Limb (tissue), 2 donors: ENCODE measurements around the gene GSTM3.
"Not testable (repeated sequence)": the region's sequence is repeated elsewhere in the genome, so short reads cannot be mapped to it uniquely, and the experiment has no call there.

Experiments used
- DNase-seq, 2 donors: peaks; one replicate each; pipeline ENCODE4 v3.0.0-alpha.2; 2016; ENCODE audit errors: extremely low spot score in 2 of 2

The GSTM3 gene

GRCh38 chr1:109762039-109762585 lies 21.3 kb upstream of the GSTM3 start:
- no peak for DNase-seq

- no peak for DNase-seq
Observed at GRCh38 chr1:109761227-109762038, 20.6 kb upstream of the GSTM3 start.

GRCh38 chr1:109760581-109761226 lies 19.9 kb upstream of the GSTM3 start:
- DNase-seq: no peak

DNA sequence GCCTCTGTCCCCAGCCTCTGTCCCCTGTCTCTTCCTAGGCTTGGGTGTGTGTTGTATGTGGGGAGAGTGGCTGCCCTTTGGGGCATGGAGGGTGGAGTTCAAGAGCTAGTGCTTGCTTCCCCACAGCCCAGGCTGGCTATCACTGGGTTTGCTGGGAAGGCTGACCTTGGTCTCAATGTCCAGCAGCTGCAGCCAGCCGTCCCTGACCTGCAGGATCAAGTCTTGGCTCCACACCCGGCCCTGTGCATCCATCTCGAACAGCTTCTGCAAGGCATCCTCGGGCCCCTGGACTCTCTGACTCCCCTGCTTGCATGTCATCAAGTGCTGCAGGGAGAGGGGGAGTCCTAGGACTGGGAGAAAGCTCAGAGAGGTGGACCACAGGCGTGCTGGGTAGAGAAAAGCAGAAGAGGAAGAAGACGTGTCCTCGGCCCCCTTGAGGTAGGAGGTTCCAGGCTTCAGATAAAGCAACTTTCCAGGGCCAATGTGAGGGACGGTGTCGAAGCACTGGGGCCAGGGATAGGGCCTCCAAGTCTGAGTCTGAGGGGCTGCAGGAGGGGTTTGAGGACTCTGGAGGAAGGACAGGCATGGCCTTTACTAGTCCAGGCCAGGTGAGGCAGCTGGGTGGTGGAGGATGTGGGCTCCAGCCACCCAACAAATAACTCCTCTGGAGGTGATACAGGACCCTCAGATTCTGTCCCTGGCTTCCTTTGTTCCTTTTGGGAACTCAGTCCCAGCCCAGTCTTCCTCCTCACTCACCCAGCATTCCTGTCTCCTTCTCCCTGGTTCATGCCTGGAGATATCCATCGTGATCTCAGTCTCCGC lies 18.9 kb upstream of the GSTM3 start:
- DNase-seq: no peak

- peak in 1 of 2 donors; percentile 12 for DNase-seq
Observed at GRCh38 chr1:109757936-109758786, 17.3 kb upstream of the GSTM3 start.

DNA sequence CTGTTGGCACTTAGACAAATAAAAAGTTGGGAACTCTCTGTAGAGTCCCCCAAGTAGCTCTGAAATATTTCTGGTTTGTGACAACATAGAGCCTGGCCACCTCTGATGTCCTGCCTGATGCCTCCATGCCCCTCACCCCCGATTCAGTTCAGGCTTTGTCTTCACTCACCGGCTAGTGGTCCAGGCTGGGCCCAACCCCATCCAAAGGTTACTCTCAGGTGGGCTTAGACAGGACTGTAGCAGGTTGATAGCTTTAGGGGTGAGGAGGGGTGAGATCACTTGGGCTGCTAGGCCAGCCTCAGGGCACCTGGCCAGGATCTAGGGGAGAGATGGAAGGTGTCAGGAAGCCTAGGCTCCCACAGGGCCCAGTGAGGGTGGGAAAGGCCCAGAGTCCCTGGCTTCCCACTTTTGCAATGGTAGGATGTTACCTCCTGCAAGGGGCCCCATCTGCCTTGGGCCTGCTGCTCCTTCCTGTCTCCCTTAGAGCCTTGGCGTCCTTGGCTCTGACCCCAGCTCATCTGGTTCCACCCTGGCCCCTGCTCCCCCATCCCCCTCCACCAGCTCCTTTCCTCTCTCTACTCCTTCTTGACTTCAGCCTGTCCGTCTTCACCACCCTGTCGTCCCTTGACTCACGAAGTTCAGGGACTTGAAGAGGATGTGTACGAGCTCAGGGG lies 16.1 kb upstream of the GSTM3 start:
- peak in 1 of 2 donors; percentile 4 for DNase-seq

DNA sequence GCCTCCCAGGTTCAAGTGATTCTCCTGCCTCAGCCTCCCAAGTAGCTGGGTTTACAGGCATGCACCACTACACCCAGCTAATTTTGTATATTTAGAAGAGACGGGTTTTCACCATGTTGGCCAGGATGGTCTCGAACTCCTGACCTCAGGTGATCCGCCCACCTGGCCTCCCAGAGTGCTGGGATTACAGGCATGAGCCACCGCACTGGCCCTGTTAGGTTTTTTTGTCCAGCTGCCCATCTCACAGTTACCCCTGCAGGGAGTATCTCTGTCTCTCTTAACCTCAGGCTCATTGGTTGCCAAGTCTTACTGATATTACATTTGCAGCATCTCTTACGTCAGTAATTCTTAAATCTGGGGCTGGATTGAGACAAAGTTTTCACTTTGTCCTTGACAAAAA lies 15.5 kb upstream of the GSTM3 start:
- DNase-seq: not testable (repeated sequence)

DNA sequence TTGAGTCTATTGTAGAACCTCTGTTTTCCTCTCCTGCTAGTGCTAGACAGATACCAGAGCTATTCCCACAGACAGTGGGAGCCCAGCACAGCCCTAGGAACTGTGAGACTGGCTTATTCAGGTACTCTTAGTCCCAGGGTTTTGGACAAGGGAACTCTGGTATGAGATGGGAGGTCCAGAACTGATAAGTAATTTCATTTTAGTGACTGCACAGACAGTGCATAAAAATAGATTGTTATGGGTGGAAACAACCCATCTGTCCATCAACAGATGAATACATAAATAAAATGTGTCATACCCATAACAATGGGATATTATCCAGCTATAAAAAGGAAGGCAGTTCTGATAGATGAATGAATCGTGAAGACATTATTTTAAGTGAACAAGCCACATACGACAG lies 13.9 kb upstream of the GSTM3 start:
- no peak for DNase-seq

DNA sequence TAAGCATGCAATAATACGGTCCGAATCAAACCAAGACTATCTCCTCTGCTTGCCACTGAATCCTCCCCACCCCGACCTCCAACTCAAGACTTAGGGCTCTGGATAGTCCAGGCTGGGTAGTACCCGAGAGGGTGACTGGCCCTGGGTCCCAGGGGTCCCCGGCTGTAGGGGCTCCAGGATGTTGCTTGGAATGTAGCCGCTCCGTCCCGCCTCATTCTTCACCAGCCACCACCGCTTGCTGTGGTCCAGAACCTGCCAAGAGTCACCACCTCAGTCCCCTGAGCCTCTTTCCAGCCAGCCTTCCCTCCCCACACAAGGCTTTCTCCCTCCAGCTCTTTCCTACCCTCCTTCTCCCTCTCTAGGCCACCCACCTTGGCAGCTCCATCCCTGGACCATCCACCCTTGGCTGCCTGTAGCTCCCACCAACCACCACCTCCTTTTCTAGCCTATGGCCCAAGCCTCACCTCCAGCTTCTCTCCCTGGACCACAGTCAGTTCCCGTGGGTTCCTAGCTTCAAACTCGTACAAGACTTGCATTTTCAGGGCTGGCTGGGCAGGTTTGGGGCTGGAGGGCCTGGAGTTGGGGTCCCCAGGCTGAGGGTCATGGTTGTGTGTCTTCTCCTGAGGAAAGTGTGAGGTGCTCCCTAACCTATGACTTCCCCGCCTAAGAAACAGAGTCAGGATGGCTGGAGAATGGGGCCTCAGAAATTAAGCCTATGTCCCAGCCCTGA lies 10.9 kb upstream of the GSTM3 start:
- no peak for DNase-seq

- DNase-seq: no peak
Observed at GRCh38 chr1:109750920-109751319, 10.1 kb upstream of the GSTM3 start.

GRCh38 chr1:109750241-109750882 lies 9.5 kb upstream of the GSTM3 start:
- no peak for DNase-seq

GRCh38 chr1:109749221-109749620 lies 8.4 kb upstream of the GSTM3 start:
- DNase-seq: no peak

DNA sequence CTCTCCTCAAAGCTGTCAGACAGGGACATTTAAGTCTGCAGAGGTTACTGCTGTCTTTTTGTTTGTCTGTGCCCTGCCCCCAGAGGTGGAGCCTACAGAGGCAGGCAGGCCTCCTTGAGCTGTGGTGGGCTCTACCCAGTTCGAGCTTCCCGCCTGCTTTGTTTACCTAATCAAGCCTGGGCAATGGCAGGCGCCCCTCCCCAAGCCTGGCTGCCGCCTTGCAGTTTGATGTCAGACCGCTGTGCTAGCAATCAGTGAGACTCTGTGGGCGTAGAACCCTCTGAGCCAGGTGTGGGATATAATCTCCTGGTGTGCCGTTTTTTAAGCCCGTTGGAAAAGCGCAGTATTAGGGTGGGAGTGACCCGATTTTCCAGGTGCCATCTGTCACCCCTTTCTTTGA lies 7.5 kb upstream of the GSTM3 start:
- not testable (repeated sequence) for DNase-seq

- DNase-seq: peak; percentile 75 to 92
Observed at GRCh38 chr1:109739738-109740614, 862 bp downstream of the GSTM3 start.

- peak in 1 of 2 donors; percentile 12 for DNase-seq
Observed at GRCh38 chr1:109733236-109733870, 7.5 kb downstream of the GSTM3 start.

- no peak for DNase-seq
Observed at GRCh38 chr1:109732390-109732881, 8.4 kb downstream of the GSTM3 start.

- no peak for DNase-seq
Observed at GRCh38 chr1:109730666-109731065, 10.2 kb downstream of the GSTM3 start.
